NCI-H146 (cell line): ENCODE measurements around the gene SPINT3.

Source experiments
- DNase-seq: peaks from one replicate; lab custom pipeline; 2025; lab: John Stamatoyannopoulos, UW

The SPINT3 gene, protein sequence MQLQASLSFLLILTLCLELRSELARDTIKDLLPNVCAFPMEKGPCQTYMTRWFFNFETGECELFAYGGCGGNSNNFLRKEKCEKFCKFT

GRCh38 chr20:45515147-45515913 is at the start of gene SPINT3:
Gene SPINT3 (minus strand): TSS chr20:45515622. CDS start chr20:45515608, 14 bp downstream.
- no peak for DNase-seq

DNA sequence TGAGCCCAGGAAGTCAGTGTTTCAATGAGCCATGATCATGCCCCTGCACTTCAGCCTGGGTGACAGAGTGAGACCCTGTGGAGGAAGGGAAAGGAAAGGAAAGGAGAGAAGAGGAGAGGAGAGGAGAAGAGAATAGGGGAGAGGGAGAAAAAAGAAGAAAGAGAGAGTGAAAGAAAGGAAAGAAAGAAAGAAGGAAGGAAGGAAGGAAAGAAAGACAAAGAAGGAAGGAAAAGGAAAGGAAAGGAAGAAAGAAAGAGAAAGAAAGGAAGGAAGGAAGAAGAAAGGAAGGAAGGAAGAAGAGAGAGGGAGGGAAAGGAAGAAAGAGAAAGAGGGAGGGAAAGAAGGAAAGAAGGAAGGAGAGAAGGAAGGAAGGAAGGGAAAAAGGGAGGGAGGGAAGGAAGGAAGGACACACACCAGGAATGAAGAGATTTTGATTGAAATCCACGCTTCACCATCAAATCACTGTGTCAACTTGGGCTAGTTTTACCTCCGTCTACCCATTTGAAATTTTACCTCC is 49.4 kb upstream of the SPINT3 start:
- no peak for DNase-seq

GRCh38 chr20:45555198-45555597 is 39.8 kb upstream of the SPINT3 start:
- DNase-seq: no peak

- DNase-seq: no peak
These were observed 37.0 kb upstream of the SPINT3 start for GRCh38 chr20:45552456-45552855.

DNA sequence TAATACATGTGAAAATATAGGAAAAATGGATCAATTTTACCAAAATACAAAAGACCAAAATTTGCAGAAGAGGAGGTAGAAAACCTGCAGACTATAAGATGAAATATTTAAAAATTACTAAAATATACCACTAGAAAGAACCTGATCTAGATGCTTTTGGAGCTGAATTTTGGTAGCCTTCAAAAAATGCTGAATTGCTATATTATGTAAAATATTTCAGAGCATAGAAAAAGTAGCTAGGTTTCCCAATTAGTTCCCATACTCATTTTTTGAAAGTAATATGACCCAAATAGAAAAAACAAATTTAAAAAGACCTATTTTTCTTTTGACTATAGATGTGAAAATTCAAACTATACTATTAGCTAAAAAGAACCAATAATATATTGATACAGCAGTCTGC is 35.3 kb upstream of the SPINT3 start:
- no peak for DNase-seq

DNA sequence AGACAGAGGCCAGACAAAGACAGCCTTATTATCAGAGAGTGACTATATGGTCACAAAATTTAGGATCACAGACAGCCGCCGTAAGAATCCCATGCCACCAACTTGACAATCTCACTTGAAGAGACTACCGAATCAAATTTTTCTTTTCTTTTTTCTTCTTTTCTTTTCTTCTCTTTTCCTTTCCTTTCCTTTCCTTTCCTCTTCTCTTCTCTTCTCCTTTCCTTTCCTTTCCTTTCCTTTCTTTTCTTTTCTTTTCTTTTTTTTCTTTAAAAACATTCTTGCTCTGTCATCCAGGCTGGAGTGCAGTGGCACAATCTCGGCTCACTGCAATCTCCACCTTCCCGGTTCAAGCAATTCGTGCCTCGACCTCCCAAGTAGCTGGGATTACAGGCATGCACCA is 33.0 kb upstream of the SPINT3 start:
- DNase-seq: no peak

DNA sequence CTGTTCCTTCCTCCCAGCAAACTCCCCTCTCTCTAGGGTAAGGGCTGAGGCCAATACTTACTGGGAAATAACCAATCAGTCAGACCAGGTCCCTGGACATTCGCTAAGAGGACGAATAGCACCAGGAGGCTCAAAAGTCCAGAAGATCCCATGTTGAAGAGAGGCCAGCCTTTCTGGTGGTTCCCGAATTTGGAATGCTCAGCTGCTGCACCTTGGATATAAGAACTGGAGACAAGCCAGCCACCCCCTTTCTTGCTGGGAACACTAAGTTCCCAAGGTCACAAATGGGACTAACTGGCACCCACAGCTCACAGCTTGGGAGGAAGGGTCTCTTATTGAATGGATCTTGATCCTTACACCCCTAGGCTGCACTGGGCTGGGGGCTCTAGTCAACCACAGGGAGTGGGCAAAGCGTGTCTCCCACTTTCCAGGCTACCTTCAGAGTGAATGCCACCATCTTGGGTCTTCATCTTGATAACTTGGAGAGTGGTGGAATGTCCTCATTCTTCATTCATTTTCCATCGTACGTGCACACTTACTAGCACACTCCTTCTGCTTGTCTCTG is 31.9 kb upstream of the SPINT3 start, which contains the start of gene EPPIN:
EPPIN (minus strand) TSS at position 196 of the 565 bp plus-strand sequence; CDS start at position 152, 44 bp downstream.
- no peak for DNase-seq

- DNase-seq: no peak
These were observed 30.5 kb upstream of the SPINT3 start for GRCh38 chr20:45545754-45546453.

DNA sequence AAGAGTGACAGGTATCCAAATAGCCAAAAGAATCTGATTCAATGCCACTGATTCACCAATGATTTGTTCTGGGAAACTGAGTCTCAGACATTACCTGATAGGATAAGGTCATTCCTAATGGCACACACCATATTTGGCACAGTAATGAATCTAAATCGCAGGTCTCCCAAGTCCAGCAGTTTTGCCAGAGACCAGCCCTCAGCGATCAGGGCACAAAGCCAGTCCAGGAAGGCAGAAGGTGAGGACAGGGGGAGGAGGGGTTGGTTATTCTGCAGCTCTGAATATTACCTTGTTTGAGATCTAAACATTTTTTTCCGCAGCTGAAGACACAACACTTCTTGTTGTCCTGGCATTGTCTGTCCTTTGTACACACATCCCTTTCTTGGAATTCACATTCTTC is 29.9 kb upstream of the SPINT3 start:
- no peak for DNase-seq

GRCh38 chr20:45539382-45539781 is 24.0 kb upstream of the SPINT3 start, which contains the start of gene WFDC6:
Gene WFDC6 (minus strand): TSS chr20:45539482. CDS start chr20:45539407, 75 bp downstream.
- no peak for DNase-seq

GRCh38 chr20:45538209-45538799 is 22.9 kb upstream of the SPINT3 start:
- DNase-seq: no peak

DNA sequence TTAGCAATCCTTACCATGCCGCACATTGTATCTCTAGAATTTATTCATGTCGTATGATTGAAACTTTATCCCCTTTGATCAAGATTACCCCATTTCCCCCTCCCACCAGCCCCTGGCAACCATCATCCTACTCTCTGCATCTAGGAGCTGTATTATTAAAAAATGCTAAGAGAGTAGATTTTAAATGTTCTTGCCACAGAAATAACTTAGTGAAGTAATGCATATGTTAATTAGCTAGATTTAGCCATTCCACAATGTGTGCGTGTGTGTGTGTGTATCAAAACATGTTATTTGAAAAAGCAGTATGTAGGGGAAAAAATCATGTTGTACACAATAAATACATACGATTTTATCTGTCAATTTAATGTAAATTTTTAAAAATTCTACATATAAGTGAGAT is 11.9 kb upstream of the SPINT3 start:
- DNase-seq: no peak

DNA sequence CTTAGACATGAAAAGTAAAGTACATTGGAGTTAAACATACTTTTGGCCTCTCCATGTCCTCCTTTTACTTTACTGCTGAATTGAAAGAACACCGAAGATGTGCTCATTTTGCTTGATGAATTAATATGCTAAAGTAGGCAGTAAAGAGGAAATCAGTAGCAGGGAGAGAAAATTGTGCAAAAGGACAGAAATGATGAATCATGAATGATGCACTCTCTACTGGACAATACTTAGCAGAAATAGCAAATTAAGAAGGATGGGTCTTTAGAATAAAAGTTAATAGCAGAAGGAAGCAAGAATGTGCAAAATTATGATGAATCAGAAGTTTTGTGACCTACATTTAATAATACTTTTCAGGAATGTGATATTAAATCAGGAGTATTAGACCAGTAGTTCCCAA is 8.4 kb upstream of the SPINT3 start:
- DNase-seq: no peak

DNA sequence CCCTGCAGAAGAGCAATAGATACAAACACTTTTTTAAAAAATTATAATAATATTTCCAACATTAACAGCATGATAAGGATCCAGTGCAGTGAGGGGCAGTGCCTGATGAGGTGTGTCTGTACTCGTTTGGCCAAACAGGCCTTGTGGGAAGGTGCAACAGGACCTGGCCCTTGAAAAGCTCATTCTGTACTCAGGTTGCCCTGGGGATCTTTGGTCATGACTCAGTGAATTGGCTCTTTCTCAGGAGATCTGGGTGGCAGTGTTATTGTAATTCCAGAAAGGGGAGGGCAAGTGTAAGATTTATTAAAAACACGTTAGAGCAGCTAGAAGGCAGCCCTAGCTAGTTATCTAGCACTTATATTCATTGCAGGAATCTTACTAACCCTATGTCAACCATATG is 2.9 kb upstream of the SPINT3 start:
- no peak for DNase-seq

GRCh38 chr20:45510242-45510862 is 5.1 kb downstream of the SPINT3 start:
- DNase-seq: no peak

DNA sequence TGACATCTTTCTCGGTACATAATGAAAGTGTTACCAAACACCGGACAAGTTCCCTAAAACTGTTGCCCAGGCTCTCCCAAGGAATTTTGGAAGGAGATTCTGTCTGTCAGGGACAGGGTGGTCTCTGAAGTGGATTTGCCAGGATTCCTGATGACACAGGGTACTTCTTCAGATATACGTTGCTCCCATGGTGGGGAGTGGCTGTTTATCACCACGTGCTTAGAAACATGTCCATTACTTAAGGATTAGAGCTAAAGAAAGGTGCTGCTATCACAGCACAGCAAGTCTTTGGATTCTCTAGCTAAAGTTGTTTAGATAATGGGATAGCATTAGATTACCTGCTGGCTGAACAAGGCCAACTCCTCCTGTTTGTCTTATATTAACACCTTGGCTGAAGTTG is 6.3 kb downstream of the SPINT3 start:
- DNase-seq: no peak

- DNase-seq: no peak
These were observed 7.1 kb downstream of the SPINT3 start for GRCh38 chr20:45508068-45508886.

- no peak for DNase-seq
These were observed 8.2 kb downstream of the SPINT3 start for GRCh38 chr20:45507011-45507820.

DNA sequence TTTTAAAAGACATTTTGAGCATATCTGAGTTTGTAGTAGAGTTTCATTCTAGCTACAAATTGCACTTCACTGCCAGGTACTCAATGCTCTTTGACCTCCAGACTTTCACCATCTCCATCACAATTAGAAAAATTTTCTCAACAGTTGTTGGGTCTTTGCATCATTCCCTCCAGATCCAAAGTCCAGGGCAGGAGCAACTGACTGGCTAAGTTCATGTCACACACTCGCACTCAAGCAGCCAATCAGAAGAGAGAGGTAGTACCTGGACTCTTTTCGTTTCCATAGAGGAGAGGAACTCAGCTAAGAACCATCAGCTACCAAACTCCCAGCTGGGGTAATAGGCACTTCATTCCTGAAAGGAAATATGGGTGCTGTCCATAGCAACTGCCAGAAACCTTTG is 9.0 kb downstream of the SPINT3 start:
- DNase-seq: no peak

- DNase-seq: no peak
These were observed 12.0 kb downstream of the SPINT3 start for GRCh38 chr20:45503403-45503802.
